Dermis microvascular lymphatic vessel endothelial cell (primary cell): ENCODE results near the gene RABGEF1. TPM values are rescaled to one million over a fixed set of nuclear protein-coding genes. Genes with fewer than 3 reads are reported as not detected.
A peak's percentile ranks its signal among the peaks of the same experiment; 100 is the strongest.

Experiments used
- DNase-seq, 2 donors: peaks; one replicate each; pipeline versions ENCODE4 v3.0.0 to v3.0.0-alpha.2; 2010; ENCODE audit warnings: low read depth in 2 of 2
- total RNA-seq: library from RNA; depleted of rRNA; stranded (reverse); fragments of >200 nt; gene quantifications from 2 replicates; pipeline ENCODE4 v1.2.1, GENCODE V29; 2014

The RABGEF1 gene
- total RNA-seq, 1 donor from 2014 or later = 18.1 TPM

DNA sequence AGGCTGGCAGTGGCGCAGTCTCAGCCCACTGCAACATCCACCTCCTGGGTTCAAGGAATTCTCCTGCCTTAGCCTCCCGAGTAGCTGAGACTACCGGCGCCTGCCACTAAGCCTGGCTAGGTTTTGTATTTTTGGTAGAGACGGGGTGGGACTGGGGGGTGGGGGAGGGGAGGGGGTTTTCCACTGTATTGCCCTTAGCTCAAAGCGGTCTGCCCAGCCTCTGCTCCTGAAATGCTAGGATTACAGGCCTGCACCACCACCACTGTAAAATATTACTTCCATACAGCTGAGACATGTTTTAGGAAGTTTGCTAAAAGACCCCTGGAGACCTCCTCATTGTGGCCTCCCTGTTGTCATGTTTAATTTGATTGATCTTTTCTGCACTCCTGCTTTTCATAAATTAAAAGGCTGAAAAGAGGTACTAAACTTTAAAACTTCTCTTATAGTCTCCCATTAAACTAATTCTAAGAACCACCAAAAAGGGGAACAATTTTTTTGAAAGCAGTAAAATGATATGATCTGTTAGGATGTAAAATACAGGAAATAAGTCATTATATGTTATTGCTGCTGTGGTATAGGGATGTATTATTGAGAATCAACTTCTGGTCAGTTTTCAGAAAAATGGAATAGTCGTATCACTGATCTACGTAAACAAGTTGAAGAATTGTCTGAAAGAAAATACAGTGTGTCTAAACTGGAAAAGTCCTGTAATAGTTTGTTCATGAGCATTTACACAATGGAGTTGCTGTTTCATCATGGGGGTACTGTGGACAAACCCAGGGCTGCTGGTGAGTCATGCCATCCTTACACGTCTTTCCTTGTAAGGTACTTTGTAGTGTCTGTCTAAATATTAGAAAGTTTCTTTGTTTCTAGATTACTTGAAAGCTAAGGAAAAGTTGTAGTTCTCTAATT, 107.6 kb downstream of the RABGEF1 start:
- DNase-seq = peak in 1 of 2 donors; percentile 86

DNA sequence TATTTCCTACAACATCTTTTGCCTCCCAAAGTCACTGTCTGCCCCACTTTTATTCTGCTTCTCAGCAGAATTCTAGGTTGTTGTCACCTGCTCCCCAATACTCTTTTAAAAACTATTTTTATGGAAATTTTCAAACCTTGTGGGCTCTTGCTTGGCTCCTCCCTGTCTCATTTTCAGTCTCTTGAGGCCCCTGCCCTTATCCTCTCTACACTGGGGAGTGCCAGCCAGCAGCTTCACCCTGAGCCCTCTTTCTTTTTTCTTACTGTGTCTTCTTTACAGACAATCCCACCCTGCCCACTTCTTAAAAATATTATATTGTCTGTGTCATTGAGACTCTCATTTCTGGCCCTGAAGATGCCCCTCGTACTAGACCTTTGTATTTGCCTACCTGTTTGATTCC, 118.8 kb downstream of the RABGEF1 start:
- no peak for DNase-seq

DNA sequence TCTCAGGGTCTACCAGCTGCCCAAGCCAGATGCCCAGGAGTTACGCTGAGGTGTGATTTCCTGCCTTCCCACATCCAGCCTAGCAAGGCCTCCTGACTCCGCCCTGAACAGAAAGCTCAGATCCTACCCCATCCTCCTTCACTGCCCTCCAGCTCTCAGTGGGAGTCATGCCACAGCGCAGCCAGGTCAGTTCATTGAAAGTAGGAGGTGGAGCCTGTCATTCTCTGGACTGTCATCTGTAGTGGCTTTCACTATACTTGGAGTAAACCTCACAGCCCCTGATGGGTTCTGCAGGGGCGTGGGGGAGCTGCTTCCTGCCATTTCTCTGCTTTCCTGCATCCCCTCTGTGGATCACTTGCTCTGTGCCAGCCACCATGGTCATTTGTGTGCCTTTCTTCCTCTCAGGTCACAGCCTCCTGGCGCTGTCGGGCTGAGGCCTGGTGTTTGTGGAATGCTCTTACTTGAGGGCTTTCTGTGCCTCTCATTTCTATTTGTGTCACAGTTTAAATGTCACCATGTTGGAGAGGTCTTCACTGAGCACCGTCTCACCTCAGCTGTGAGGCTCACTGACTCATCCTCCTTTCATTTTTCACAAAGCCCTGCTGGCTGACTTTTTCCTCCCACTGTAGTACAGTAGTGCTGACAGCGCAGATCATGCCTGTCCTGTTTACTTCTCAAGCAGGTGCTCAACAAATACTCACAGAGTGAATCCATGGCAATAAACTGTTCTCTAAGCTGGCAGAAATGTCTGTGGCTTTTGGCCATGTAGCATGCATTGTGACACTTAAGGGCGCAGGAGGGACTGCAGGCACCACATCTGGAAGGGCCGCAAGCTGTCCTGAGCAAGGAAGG, 119.5 kb downstream of the RABGEF1 start:
- DNase-seq = peak in 1 of 2 donors; percentile 16

DNA sequence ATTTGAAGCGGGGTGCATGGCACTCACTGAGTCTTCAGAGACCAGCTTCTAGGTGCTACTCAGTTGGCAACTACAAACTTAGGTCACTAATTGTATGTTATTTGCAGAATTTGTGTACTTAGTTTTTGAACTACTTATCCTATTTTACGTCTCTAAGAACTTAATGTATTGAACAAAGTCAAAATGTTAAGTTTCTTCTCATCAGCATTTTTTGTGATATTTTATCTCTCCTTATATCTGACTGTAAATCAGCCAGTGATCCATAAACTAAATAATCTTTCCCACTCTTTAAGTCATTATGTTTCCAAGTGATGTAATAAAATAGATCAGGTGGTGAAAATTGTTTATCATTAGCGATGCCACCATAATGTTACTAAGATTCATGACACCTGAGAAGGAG, 120.2 kb downstream of the RABGEF1 start:
- DNase-seq = no peak

Other genes starting within 250 kb of the RABGEF1 start
- 3.7 and 6.8 TPM in 2 replicates for gene KCTD7, start 111.9 kb upstream of the RABGEF1 start, total RNA-seq
- 54.0 and 87.9 TPM in 2 replicates for gene TMEM248, start 180.5 kb downstream of the RABGEF1 start, total RNA-seq